ENCODE data around the gene KLK1. TPM values are rescaled to one million over a fixed set of nuclear protein-coding genes. Genes with fewer than 3 reads are reported as not detected.
"Not testable (repeated sequence)": the region's sequence is repeated elsewhere in the genome, so short reads cannot be mapped to it uniquely, and the experiment has no call there.

Gene KLK1
- total RNA-seq, 6 experiments from 2014 or later = not detected

- TF ChIP-seq, protein P1, sequence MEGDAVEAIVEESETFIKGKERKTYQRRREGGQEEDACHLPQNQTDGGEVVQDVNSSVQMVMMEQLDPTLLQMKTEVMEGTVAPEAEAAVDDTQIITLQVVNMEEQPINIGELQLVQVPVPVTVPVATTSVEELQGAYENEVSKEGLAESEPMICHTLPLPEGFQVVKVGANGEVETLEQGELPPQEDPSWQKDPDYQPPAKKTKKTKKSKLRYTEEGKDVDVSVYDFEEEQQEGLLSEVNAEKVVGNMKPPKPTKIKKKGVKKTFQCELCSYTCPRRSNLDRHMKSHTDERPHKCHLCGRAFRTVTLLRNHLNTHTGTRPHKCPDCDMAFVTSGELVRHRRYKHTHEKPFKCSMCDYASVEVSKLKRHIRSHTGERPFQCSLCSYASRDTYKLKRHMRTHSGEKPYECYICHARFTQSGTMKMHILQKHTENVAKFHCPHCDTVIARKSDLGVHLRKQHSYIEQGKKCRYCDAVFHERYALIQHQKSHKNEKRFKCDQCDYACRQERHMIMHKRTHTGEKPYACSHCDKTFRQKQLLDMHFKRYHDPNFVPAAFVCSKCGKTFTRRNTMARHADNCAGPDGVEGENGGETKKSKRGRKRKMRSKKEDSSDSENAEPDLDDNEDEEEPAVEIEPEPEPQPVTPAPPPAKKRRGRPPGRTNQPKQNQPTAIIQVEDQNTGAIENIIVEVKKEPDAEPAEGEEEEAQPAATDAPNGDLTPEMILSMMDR (IDR thresholded peaks at IDR 0.05) = no peak
- no peak for TF ChIP-seq POLR2A (IDR thresholded peaks at IDR 0.05)
- Histone ChIP-seq H3K36me3 (no peaks in the 10 kb centered on the region), H3K27me3 (no peaks in the 10 kb centered on the region), H3K27ac (no peak overlapping the region), H3K9me3 (no peaks in the 10 kb centered on the region), H3K4me1 (no peaks in the 10 kb centered on the region), H3K4me3 (no peak overlapping the region)
- 70% methylated on average over 7 of the region's 12 CpGs for WGBS (ENCODE audit: insufficient coverage, low coverage, low lambda C conversion rate, missing lambda C conversion rate)
- intact Hi-C loops (cut with DNase I) = loop anchor here (10.0 kb wide), 3 partner anchors 71 to 411 kb away; partner anchors contain the start of genes NR1H2 (in 1 of the 2) and SHANK1 (in 1 of the 2)
- no peak for DNase-seq
- no peak for ATAC-seq
These were observed 38.3 kb downstream of the KLK1 start for GRCh38 chr19:50785329-50785728.

DNA sequence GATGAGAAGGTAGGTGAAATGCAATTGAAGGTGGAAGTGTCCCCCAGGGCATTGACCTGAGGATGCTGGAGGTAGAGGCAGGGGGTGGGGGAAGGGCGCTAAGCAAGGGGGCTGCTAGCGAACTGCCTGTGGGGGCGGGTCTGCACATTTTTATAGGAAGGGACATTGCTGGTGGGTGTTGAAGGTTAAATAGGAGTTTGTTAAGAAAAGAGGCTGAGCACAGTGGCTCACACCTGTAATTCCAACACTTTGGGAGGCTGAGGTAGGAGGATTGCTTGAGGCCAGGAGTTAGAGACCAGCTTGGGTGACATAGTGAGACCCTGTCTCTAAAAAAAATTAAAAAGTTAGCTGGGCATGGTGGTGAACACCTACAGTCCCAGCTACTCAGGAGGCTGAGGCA, 38.9 kb downstream of the KLK1 start:
- Histone ChIP-seq H3K9me3 (no peaks in the 10 kb centered on the region), H3K27ac (no peak overlapping the region), H3K36me3 (no peaks in the 10 kb centered on the region), H3K4me3 (no peak overlapping the region), H3K27me3 (no peaks in the 10 kb centered on the region), H3K4me1 (no peaks in the 10 kb centered on the region)
- 80% methylated on average over 3 of the region's 3 CpGs for WGBS (ENCODE audit: insufficient coverage, low coverage, low lambda C conversion rate, missing lambda C conversion rate)
- no peak for DNase-seq
- TF ChIP-seq POLR2A (IDR thresholded peaks at IDR 0.05) = no peak
- TF ChIP-seq, protein P1 (IDR thresholded peaks at IDR 0.05) = no peak
- intact Hi-C loops (cut with DNase I) = loop anchor here (10.0 kb wide), 3 partner anchors 70 to 410 kb away; partner anchors contain the start of genes NR1H2 (in 1 of the 2) and SHANK1 (in 1 of the 2)
- no peak for ATAC-seq

DNA sequence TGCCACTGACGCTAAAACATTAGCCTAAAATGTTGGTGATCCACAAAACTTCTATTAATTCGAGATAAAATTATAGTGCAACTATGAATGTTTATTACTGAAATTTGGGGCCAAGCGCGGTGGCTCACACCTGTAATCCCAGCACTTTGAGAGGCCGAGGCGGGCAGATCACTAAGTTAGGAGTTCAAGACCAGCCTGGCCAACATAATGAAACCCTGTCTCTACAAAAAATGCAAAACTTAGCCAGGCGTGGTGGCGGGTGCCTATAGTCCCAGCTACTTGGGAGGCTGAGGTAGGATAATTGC, 39.8 kb downstream of the KLK1 start:
- not testable (repeated sequence) for H3K4me1 ChIP-seq, H3K27ac ChIP-seq, H3K27me3 ChIP-seq, H3K36me3 ChIP-seq, ATAC-seq, DNase-seq, H3K9me3 ChIP-seq, H3K4me3 ChIP-seq
- intact Hi-C loops (cut with DNase I) = loop anchor here (10.0 kb wide), 3 partner anchors 69 to 409 kb away; partner anchors contain the start of genes NR1H2 (in 1 of the 2) and SHANK1 (in 1 of the 2)
- WGBS (ENCODE audit: insufficient coverage, low coverage, low lambda C conversion rate, missing lambda C conversion rate) = 32% methylated on average over 7 of the region's 8 CpGs

- ATAC-seq = no peak
- no peak overlapping the region for H3K4me3 ChIP-seq
- 48% methylated on average over 8 of the region's 16 CpGs for WGBS (ENCODE audit: insufficient coverage, low coverage, low lambda C conversion rate, missing lambda C conversion rate)
- no peaks in the 10 kb centered on the region for H3K9me3 ChIP-seq
- H3K27ac ChIP-seq = no peak overlapping the region
- TF ChIP-seq POLR2A (IDR thresholded peaks at IDR 0.05) = no peak
- TF ChIP-seq, protein P1 (IDR thresholded peaks at IDR 0.05) = no peak
- no peaks in the 10 kb centered on the region for H3K4me1 ChIP-seq
- intact Hi-C loops (cut with DNase I) = loop anchor here (10.0 kb wide), 3 partner anchors 66 to 406 kb away; partner anchors contain the start of genes NR1H2 (in 1 of the 2) and SHANK1 (in 1 of the 2)
- no peak for DNase-seq
- peaks cover 0 to 17% of the 10 kb centered on the region in 2 donors for H3K27me3 ChIP-seq
- no peaks in the 10 kb centered on the region for H3K36me3 ChIP-seq
These were observed 42.7 kb downstream of the KLK1 start for GRCh38 chr19:50780753-50781435.

Measured in right lobe of liver (tissue), 6 donors.